Nephron progenitor cell (in vitro differentiated cells): ENCODE measurements around the gene CD2BP2.

Source experiments
- DNase-seq: peaks from one replicate; pipeline ENCODE4 v3.0.0; 2021
- H3K27ac Mint-ChIP-seq: 2 replicates; pipeline ENCODE4 v1.8.0; 2021; ENCODE audit warnings: mild to moderate bottlenecking, moderate library complexity, mixed read lengths
- H3K27me3 Mint-ChIP-seq: 2 replicates; pipeline ENCODE4 v1.8.0; 2021; ENCODE audit warnings: mild to moderate bottlenecking, low read depth, mixed read lengths; ENCODE audit not compliant: poor library complexity
- H3K36me3 Mint-ChIP-seq: 2 replicates; pipeline ENCODE4 v1.8.0; 2021; ENCODE audit warnings: low read depth, mixed read lengths
- H3K4me1 Mint-ChIP-seq: 2 replicates; pipeline ENCODE4 v1.8.0; 2021; ENCODE audit warnings: mixed read lengths
- H3K4me3 Mint-ChIP-seq: 2 replicates; pipeline ENCODE4 v1.8.0; 2021; ENCODE audit warnings: mild to moderate bottlenecking, moderate library complexity, mixed read lengths
- H3K9me3 Mint-ChIP-seq: 2 replicates; pipeline ENCODE4 v1.8.0; 2021; ENCODE audit warnings: mild to moderate bottlenecking, moderate library complexity, mixed read lengths
- CTCF ChIP-seq: fragments of 200-600 bp; sonication (generic); IDR thresholded peaks from 2 replicates; pipeline ENCODE4 v1.5.0; 2021; ENCODE audit warnings: antibody characterized with exemption

Gene CD2BP2

GRCh38 chr16:30374538-30374937, 19.4 kb upstream of the CD2BP2 start, which contains the start of gene MYL11:
Gene MYL11, plus strand, starts transcription at chr16:30374802. Its CDS starts 56 bp downstream, at chr16:30374858.
- no peak for DNase-seq
- H3K4me3 Mint-ChIP-seq, result peak within 1 kb of the TSS; percentile 28
- peaks cover 64% of the 10 kb centered on the region for H3K4me1 Mint-ChIP-seq
- peak within 1 kb of the TSS; percentile 92 for H3K27ac Mint-ChIP-seq
- TF ChIP-seq CTCF, result no peak
- H3K9me3 Mint-ChIP-seq, result no peaks in the 10 kb centered on the region
- H3K27me3 Mint-ChIP-seq, result peaks cover 4% of the 10 kb centered on the region
- H3K36me3 Mint-ChIP-seq, result no peaks in the 10 kb centered on the region

- Mint-ChIP-seq H3K4me1 (peaks cover 69% of the 10 kb centered on the region), H3K27me3 (peaks cover 4% of the 10 kb centered on the region), H3K9me3 (no peaks in the 10 kb centered on the region), H3K36me3 (no peaks in the 10 kb centered on the region), H3K27ac (peak overlapping the region; percentile 93), H3K4me3 (peak overlapping the region; percentile 24)
- no peak for DNase-seq
- no peak for TF ChIP-seq CTCF
These were observed 17.6 kb upstream of the CD2BP2 start for GRCh38 chr16:30372725-30373124.

GRCh38 chr16:30372038-30372712, 17.1 kb upstream of the CD2BP2 start:
- H3K36me3 Mint-ChIP-seq, result peaks cover under 1% of the 10 kb centered on the region
- H3K4me3 Mint-ChIP-seq, result peak overlapping the region; percentile 87
- TF ChIP-seq CTCF, result no peak
- DNase-seq, result no peak
- H3K27me3 Mint-ChIP-seq, result peaks cover 4% of the 10 kb centered on the region
- H3K27ac Mint-ChIP-seq, result peak overlapping the region; percentile 99
- peaks cover 69% of the 10 kb centered on the region for H3K4me1 Mint-ChIP-seq
- no peaks in the 10 kb centered on the region for H3K9me3 Mint-ChIP-seq

GRCh38 chr16:30371248-30371816, 16.2 kb upstream of the CD2BP2 start:
- peaks cover 69% of the 10 kb centered on the region for H3K4me1 Mint-ChIP-seq
- H3K4me3 Mint-ChIP-seq, result peak overlapping the region; percentile 87
- H3K27ac Mint-ChIP-seq, result peak overlapping the region; percentile 99
- peaks cover 9% of the 10 kb centered on the region for H3K36me3 Mint-ChIP-seq
- H3K9me3 Mint-ChIP-seq, result no peaks in the 10 kb centered on the region
- TF ChIP-seq CTCF, result no peak
- no peak for DNase-seq
- H3K27me3 Mint-ChIP-seq, result peaks cover 4% of the 10 kb centered on the region

- peaks cover 12% of the 10 kb centered on the region for H3K36me3 Mint-ChIP-seq
- H3K27me3 Mint-ChIP-seq, result peaks cover 4% of the 10 kb centered on the region
- no peaks in the 10 kb centered on the region for H3K9me3 Mint-ChIP-seq
- DNase-seq, result peak; percentile 99
- peaks cover 69% of the 10 kb centered on the region for H3K4me1 Mint-ChIP-seq
- peak within 1 kb of the TSS; percentile 87 for H3K4me3 Mint-ChIP-seq
- peak within 1 kb of the TSS; percentile 99 for H3K27ac Mint-ChIP-seq
- TF ChIP-seq CTCF, result no peak
These were observed 15.5 kb upstream of the CD2BP2 start, which contains the start of gene TBC1D10B for GRCh38 chr16:30370456-30371247. Gene TBC1D10B, minus strand, starts transcription at chr16:30370494. Its CDS starts 311 bp downstream, at chr16:30370183.
